Small intestine (tissue), 16 donors: ENCODE measurements around the gene ZNF726. TPM values are rescaled to one million over a fixed set of nuclear protein-coding genes. Genes with fewer than 3 reads are reported as not detected.
A peak's percentile ranks its signal among the peaks of the same experiment; 100 is the strongest.
"Not testable (repeated sequence)": the region's sequence is repeated elsewhere in the genome, so short reads cannot be mapped to it uniquely, and the experiment has no call there.

Experiments
- DNase-seq, 2 donors: peaks; one replicate each; pipeline versions ENCODE4 v3.0.0 to v3.0.0-alpha.2; 2013
- FAIRE-seq: peaks from 2 replicates; lab custom pipeline; 2012; peaks lifted over from hg19 to GRCh38; lab: Jason Lieb, UNC
- H3K27ac ChIP-seq, 3 donors: one replicate each; pipeline ENCODE4 v1.5.1; 2013; ENCODE audit warnings: low read length in 2 of 3, mild to moderate bottlenecking in 2 of 3, control low read depth in 1 of 3, inconsistent platforms in 1 of 3, low read depth in 1 of 3, moderate library complexity in 1 of 3
- H3K27me3 ChIP-seq, 3 donors: one replicate each; pipeline ENCODE4 v1.6.1; 2013; ENCODE audit warnings: low read length in 3 of 3, inconsistent platforms in 1 of 3; ENCODE audit not compliant: control insufficient read depth in 3 of 3, insufficient read depth in 3 of 3
- H3K36me3 ChIP-seq, 3 donors: one replicate each; pipeline ENCODE4 v1.6.1; 2013; ENCODE audit warnings: low read length in 3 of 3, inconsistent platforms in 1 of 3, low read depth in 1 of 3, mild to moderate bottlenecking in 1 of 3, moderate library complexity in 1 of 3; ENCODE audit not compliant: control insufficient read depth in 3 of 3, insufficient read depth in 2 of 3
- H3K4me1 ChIP-seq, 3 donors: one replicate each; pipeline ENCODE4 v1.6.1; 2013; ENCODE audit warnings: low read length in 2 of 3, inconsistent platforms in 1 of 3, low read depth in 1 of 3, mild to moderate bottlenecking in 1 of 3, moderate library complexity in 1 of 3; ENCODE audit not compliant: control insufficient read depth in 3 of 3, insufficient read depth in 2 of 3
- H3K4me3 ChIP-seq, 3 donors: one replicate each; pipeline ENCODE4 v1.5.1; 2013; ENCODE audit warnings: low read length in 3 of 3, control low read depth in 1 of 3, inconsistent platforms in 1 of 3, low read depth in 1 of 3, mild to moderate bottlenecking in 1 of 3, moderate library complexity in 1 of 3
- H3K9me3 ChIP-seq, 2 donors: one replicate each; pipeline ENCODE4 v1.6.1; 2013; ENCODE audit warnings: low read depth in 1 of 2, low read length in 1 of 2; ENCODE audit not compliant: control insufficient read depth in 2 of 2, insufficient read depth in 1 of 2
- WGBS, 3 donors: extraction: QIAGEN DNeasy Blood & Tissue Kit; methylation state at CpG; one replicate each; pipeline ENCODE4 v1.1.7; 2013; 5-methylcytosine and 5-hydroxymethylcytosine counted together
- long read RNA-seq, 10 donors: transcript quantifications; one replicate each; lab custom pipeline, GENCODE V29; 2026
- polyA plus RNA-seq, 4 donors: library from polyadenylated mRNA; stranded (reverse) in 3 of 4; unstranded in 1 of 4; fragments of 200-250 nt in 3 of 4; fragments of 120-200 nt in 1 of 4; gene quantifications; one replicate each; pipeline versions ENCODE4 v1.2.1 to v1.2.3, GENCODE V29; 2013
- donor health status: healthy with polysubstance abuse.
- donor health status: control.
- donor health status: control.
- donor health status: Bipolar disorder and iron deficiency.
- donor health status: healthy.

ZNF726 gene
- polyA plus RNA-seq: 1 to 10 TPM in 2 of 4 donors, under 1 TPM in 1, not detected in 1; 0.42 to 5.6 (median 1.3) TPM
- long read RNA-seq, donor 1, partial matches to known transcripts: 0 of 4 reads
- long read RNA-seq, donor 1, other reads (novel, unspliced or antisense): 0 of 4 reads
- long read RNA-seq, donor 2: 0 reads
- long read RNA-seq, donor 3, partial matches to known transcripts: 0 of 2 reads
- long read RNA-seq, donor 3, other reads (novel, unspliced or antisense): 0 of 2 reads
- long read RNA-seq, donor 4: 0 reads
- long read RNA-seq, donor 5, partial matches to known transcripts: 0 of 1 reads
- long read RNA-seq, donor 5, other reads (novel, unspliced or antisense): 0 of 1 reads
- long read RNA-seq, donor 6: 0 reads
- long read RNA-seq, donor 7, partial matches to known transcripts: 0 of 1 reads
- long read RNA-seq, donor 7, other reads (novel, unspliced or antisense): 0 of 1 reads
- long read RNA-seq, donor 8: 0 reads
- long read RNA-seq, donor 9: 0 reads
- long read RNA-seq, donor 10, partial matches to known transcripts: 0 of 2 reads
- long read RNA-seq, donor 10, other reads (novel, unspliced or antisense): 0 of 2 reads

DNA sequence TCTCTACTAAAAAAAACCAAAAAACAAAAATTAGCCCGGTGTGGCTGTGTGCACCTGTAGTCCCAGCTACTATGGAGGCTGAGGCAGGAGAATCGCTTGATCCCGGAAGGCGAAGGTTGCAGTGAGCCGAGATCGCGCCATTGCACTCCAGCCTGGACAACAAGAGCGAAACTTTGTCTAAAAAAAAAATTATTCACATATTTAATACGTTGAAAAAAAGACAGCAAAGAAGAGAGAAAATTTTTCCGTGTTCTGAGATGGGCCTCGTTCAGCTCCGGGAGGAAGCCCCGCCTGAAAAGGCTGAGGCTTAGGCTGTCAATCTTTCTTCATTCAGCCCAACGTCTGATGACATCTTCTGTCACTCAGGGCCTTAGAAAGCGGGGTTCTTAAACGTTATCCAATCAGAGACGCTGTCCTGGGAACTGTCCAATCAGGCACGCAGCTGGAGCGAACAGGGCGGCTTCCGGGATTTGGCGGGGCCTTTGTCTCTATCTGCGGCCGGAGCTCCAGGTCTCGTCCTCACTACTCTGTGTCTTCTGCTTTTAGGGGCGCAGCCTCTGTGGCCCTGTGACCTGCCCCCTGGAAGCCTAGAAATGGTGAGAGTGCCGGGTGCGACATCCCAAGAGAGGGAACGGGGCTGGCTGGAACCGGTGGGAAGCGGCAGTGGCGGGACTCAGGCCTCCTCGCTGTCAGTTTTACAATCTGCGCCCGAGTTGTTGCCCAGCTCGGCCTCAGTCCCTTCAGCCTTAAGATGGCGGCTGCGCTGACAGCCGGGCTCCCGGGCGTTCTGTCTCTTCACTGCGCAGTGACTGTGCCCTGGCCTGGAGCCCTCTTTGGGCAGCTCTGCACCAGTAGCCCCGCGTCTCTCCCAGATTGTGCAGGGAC is at the start of gene ZNF726:
Gene ZNF726 (plus strand): TSS at position 485 of the 885 bp plus-strand sequence. CDS start 109 bp downstream, at position 594.
- Histone ChIP-seq H3K27me3 (no peaks in the 10 kb centered on the region), H3K9me3 (peaks cover 0 to 2% of the 10 kb centered on the region in 2 donors), H3K4me1 (no peaks in the 10 kb centered on the region), H3K4me3 (peak within 1 kb of the TSS; percentile 28 to 83 (median 70)), H3K36me3 (no peaks in the 10 kb centered on the region), H3K27ac (peak within 1 kb of the TSS in 2 of 3 donors; percentile 45 to 88)
- DNase-seq: peak; percentile 88 to 94
- no peak for FAIRE-seq
- WGBS, 3 donors: 11 to 32% (median 26%) methylated on average over 44 of the region's 44 CpGs

DNA sequence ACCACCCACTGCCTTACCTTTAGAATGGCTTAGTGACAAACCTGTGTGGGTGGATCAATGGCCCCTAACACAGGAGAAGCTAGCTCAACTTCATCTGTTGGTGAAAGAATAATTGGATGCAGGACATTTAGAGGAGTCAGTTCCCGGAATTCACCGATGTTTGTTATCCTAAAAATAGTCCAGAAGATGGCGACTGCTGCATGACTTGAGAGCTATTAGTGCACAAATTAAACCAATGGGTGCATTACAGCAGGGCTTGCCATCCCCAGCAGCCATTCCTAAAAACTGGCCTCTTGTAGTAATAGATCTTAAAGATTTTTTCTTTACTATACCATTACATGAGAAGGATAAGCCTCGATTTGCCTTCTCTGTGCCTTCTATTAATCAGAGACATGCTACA is 46.8 kb upstream of the ZNF726 start:
- no peak overlapping the region for H3K4me3 ChIP-seq
- peaks cover 0 to 12% of the 10 kb centered on the region in 2 donors for H3K9me3 ChIP-seq
- no peaks in the 10 kb centered on the region for H3K27me3 ChIP-seq
- DNase-seq (no peak), FAIRE-seq (no peak)
- no peak overlapping the region for H3K27ac ChIP-seq
- no peaks in the 10 kb centered on the region for H3K36me3 ChIP-seq
- no peaks in the 10 kb centered on the region for H3K4me1 ChIP-seq
- 76 to 83% (median 80%) methylated on average over 4 of the region's 4 CpGs for WGBS, 3 donors

GRCh38 chr19:23868630-23869029 is 46.1 kb upstream of the ZNF726 start:
- 90 to 94% (median 94%) methylated on average over 3 of the region's 3 CpGs for WGBS, 3 donors

GRCh38 chr19:23872282-23872919 is 42.3 kb upstream of the ZNF726 start:
- Histone ChIP-seq H3K27ac (no peak overlapping the region), H3K9me3 (peaks cover 0 to 13% of the 10 kb centered on the region in 2 donors), H3K36me3 (no peaks in the 10 kb centered on the region), H3K27me3 (no peaks in the 10 kb centered on the region), H3K4me3 (no peak overlapping the region), H3K4me1 (no peaks in the 10 kb centered on the region)
- DNase-seq: peak in 1 of 2 donors; percentile 19
- no peak for FAIRE-seq
- 65 to 86% (median 67%) methylated on average over 1 of the region's 1 CpG for WGBS, 3 donors

More at GRCh38 chr19:23868630-23869029, 46.1 kb upstream of the ZNF726 start:
- Histone ChIP-seq H3K27me3 (no peaks in the 10 kb centered on the region), H3K4me1 (no peaks in the 10 kb centered on the region), H3K36me3 (no peaks in the 10 kb centered on the region), H3K4me3 (no peak overlapping the region), H3K27ac (no peak overlapping the region), H3K9me3 (peaks cover 0 to 9% of the 10 kb centered on the region in 2 donors)
- FAIRE-seq: no peak
- no peak for DNase-seq

DNA sequence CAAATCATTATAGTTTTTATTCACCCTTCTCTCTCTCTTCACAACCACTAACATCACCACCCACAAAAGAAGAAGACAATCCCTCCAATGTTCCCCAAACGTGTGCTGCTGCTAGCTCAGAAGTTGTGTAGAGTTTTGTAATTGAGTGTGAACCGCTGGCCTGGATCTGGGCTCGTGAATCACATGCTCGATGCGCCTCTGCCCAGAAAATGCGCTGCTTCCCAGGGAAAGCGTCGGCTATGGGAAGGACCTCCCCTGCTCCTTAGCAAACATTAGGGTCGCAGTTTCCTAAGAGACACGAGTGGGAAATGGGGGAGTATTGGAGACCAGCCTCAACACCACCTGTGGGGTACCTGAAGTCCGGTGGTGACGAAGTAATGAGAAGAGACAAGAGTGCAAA is 38.4 kb upstream of the ZNF726 start:
- Histone ChIP-seq H3K9me3 (peaks cover 0 to 17% of the 10 kb centered on the region in 2 donors), H3K27ac (no peak overlapping the region), H3K36me3 (no peaks in the 10 kb centered on the region), H3K27me3 (no peaks in the 10 kb centered on the region), H3K4me1 (no peaks in the 10 kb centered on the region), H3K4me3 (no peak overlapping the region)
- 65 to 71% (median 70%) methylated on average over 12 of the region's 12 CpGs for WGBS, 3 donors
- DNase-seq (no peak), FAIRE-seq (no peak)

DNA sequence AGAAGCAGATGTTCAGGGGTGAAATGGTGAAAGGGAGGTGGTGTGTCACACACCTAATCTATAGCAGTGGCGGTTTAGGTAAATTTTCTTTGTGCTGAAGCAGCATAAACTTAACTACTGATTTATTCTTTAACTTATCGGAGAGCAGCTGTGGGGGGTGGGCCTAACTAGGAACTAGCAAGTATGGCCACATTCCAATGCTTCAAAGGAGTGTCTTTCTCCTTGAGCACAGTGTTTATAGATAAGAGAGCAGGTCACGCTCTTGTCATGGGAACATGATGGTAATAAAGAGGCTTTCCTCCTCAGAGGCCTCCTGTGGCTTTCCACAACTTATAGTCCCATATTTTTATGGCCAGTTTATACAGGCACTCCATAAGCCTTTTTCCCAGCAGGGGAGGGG is 37.9 kb upstream of the ZNF726 start:
- not testable (repeated sequence) for H3K36me3 ChIP-seq, H3K4me3 ChIP-seq, H3K27me3 ChIP-seq, H3K27ac ChIP-seq, FAIRE-seq, H3K4me1 ChIP-seq
- WGBS, 3 donors: 33 to 52% (median 46%) methylated on average over 3 of the region's 3 CpGs
- peak in 1 of 2 donors; percentile 61 for DNase-seq
- peaks cover 0 to 17% of the 10 kb centered on the region in 2 donors for H3K9me3 ChIP-seq

- Histone ChIP-seq H3K4me1 (no peaks in the 10 kb centered on the region), H3K4me3 (no peak overlapping the region), H3K27me3 (no peaks in the 10 kb centered on the region), H3K27ac (no peak overlapping the region), H3K36me3 (no peaks in the 10 kb centered on the region), H3K9me3 (peaks cover 0 to 12% of the 10 kb centered on the region in 2 donors)
- FAIRE-seq (no peak), DNase-seq (peak; percentile 20 to 76)
- 21 to 44% (median 28%) methylated on average over 5 of the region's 5 CpGs for WGBS, 3 donors
These were observed 32.2 kb upstream of the ZNF726 start for GRCh38 chr19:23882493-23882892.
